ENCODE measurements around the gene LEO1. TPM values are rescaled to one million over a fixed set of nuclear protein-coding genes. Genes with fewer than 3 reads are reported as not detected.

The LEO1 gene
- total RNA-seq, 1 experiment from 2014 or later: 28.4 TPM

GRCh38 chr15:52019394-52020220 lies 48.0 kb upstream of the LEO1 start:
- peak overlapping the region; percentile 87 for H3K4me3 Mint-ChIP-seq
- peak overlapping the region; percentile 73 for H3K27ac Mint-ChIP-seq
- TF ChIP-seq ZMAT4 (CRISPR knock-in tag; IDR thresholded peaks at IDR 0.05): no peak
- TF ChIP-seq MYBL2 (CRISPR knock-in tag; IDR thresholded peaks at IDR 0.05): no peak
- no peak for TF ChIP-seq NFE2L1 (CRISPR knock-in tag; IDR thresholded peaks at IDR 0.05)
- TF ChIP-seq NR2C2 (CRISPR knock-in tag; IDR thresholded peaks at IDR 0.05): no peak
- 0 out of 2 replicates have a peak, but pooled peaks have one; percentile 41 for TF ChIP-seq KAT7 (CRISPR knock-in tag; IDR thresholded peaks at IDR 0.05; ENCODE audit: borderline replicate concordance)
- no peak for TF ChIP-seq JUN (CRISPR knock-in tag; IDR thresholded peaks at IDR 0.05)
- TF ChIP-seq, protein P1, sequence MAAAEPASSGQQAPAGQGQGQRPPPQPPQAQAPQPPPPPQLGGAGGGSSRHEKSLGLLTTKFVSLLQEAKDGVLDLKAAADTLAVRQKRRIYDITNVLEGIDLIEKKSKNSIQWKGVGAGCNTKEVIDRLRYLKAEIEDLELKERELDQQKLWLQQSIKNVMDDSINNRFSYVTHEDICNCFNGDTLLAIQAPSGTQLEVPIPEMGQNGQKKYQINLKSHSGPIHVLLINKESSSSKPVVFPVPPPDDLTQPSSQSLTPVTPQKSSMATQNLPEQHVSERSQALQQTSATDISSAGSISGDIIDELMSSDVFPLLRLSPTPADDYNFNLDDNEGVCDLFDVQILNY (CRISPR knock-in tag; IDR thresholded peaks at IDR 0.05): peak; percentile 36; the same call in 1 of the 2 replicates
- TF ChIP-seq ZNF263 (CRISPR knock-in tag; IDR thresholded peaks at IDR 0.05; ENCODE audit: low read depth): no peak
- TF ChIP-seq PRRX2 (CRISPR knock-in tag; IDR thresholded peaks at IDR 0.05): no peak
- no peak for TF ChIP-seq USF1 (CRISPR knock-in tag; IDR thresholded peaks at IDR 0.05)
- TF ChIP-seq ZNF671 (CRISPR knock-in tag; IDR thresholded peaks at IDR 0.05): no peak
- no peak for TF ChIP-seq NR1H2 (CRISPR knock-in tag; IDR thresholded peaks at IDR 0.05)
- TF ChIP-seq CREM (CRISPR knock-in tag; IDR thresholded peaks at IDR 0.05): no peak
- TF ChIP-seq ESRRA (CRISPR knock-in tag; IDR thresholded peaks at IDR 0.05; ENCODE audit: borderline replicate concordance): no peak
- no peak for TF ChIP-seq FOXP1 (CRISPR knock-in tag; IDR thresholded peaks at IDR 0.05; ENCODE audit: borderline replicate concordance)
- TF ChIP-seq ATF2 (CRISPR knock-in tag; IDR thresholded peaks at IDR 0.05; ENCODE audit: borderline replicate concordance, low read depth): no peak
- TF ChIP-seq ZNF317 (CRISPR knock-in tag; IDR thresholded peaks at IDR 0.05; ENCODE audit: borderline replicate concordance, low read depth): no peak
- TF ChIP-seq ATF1 (CRISPR knock-in tag; IDR thresholded peaks at IDR 0.05): no peak
- no peak for TF ChIP-seq SMAD4 (CRISPR knock-in tag; IDR thresholded peaks at IDR 0.05)
- TF ChIP-seq, protein P2, sequence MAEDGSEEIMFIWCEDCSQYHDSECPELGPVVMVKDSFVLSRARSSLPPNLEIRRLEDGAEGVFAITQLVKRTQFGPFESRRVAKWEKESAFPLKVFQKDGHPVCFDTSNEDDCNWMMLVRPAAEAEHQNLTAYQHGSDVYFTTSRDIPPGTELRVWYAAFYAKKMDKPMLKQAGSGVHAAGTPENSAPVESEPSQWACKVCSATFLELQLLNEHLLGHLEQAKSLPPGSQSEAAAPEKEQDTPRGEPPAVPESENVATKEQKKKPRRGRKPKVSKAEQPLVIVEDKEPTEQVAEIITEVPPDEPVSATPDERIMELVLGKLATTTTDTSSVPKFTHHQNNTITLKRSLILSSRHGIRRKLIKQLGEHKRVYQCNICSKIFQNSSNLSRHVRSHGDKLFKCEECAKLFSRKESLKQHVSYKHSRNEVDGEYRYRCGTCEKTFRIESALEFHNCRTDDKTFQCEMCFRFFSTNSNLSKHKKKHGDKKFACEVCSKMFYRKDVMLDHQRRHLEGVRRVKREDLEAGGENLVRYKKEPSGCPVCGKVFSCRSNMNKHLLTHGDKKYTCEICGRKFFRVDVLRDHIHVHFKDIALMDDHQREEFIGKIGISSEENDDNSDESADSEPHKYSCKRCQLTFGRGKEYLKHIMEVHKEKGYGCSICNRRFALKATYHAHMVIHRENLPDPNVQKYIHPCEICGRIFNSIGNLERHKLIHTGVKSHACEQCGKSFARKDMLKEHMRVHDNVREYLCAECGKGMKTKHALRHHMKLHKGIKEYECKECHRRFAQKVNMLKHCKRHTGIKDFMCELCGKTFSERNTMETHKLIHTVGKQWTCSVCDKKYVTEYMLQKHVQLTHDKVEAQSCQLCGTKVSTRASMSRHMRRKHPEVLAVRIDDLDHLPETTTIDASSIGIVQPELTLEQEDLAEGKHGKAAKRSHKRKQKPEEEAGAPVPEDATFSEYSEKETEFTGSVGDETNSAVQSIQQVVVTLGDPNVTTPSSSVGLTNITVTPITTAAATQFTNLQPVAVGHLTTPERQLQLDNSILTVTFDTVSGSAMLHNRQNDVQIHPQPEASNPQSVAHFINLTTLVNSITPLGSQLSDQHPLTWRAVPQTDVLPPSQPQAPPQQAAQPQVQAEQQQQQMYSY (CRISPR knock-in tag; IDR thresholded peaks at IDR 0.05): peak; percentile 46; the same call in 1 of the 2 replicates
- no peak for TF ChIP-seq ZBTB21 (CRISPR knock-in tag; IDR thresholded peaks at IDR 0.05; ENCODE audit: borderline replicate concordance)
- TF ChIP-seq STAT6 (CRISPR knock-in tag; conservative IDR thresholded peaks at IDR 0.05; ENCODE audit: low read depth): no peak
- TF ChIP-seq, protein P3, sequence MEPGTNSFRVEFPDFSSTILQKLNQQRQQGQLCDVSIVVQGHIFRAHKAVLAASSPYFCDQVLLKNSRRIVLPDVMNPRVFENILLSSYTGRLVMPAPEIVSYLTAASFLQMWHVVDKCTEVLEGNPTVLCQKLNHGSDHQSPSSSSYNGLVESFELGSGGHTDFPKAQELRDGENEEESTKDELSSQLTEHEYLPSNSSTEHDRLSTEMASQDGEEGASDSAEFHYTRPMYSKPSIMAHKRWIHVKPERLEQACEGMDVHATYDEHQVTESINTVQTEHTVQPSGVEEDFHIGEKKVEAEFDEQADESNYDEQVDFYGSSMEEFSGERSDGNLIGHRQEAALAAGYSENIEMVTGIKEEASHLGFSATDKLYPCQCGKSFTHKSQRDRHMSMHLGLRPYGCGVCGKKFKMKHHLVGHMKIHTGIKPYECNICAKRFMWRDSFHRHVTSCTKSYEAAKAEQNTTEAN (CRISPR knock-in tag; IDR thresholded peaks at IDR 0.05): no peak
- no peak for TF ChIP-seq NR3C1 (CRISPR knock-in tag; conservative IDR thresholded peaks at IDR 0.05; ENCODE audit: low read depth)
- TF ChIP-seq, protein P4, sequence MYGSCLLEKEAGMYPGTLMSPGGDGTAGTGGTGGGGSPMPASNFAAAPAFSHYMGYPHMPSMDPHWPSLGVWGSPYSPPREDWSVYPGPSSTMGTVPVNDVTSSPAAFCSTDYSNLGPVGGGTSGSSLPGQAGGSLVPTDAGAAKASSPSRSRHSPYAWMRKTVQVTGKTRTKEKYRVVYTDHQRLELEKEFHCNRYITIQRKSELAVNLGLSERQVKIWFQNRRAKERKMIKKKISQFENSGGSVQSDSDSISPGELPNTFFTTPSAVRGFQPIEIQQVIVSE (CRISPR knock-in tag; IDR thresholded peaks at IDR 0.05; ENCODE audit: borderline replicate concordance): no peak
- no peaks in the 10 kb centered on the region for H3K36me3 Mint-ChIP-seq
- CTCF ChIA-PET: interaction anchor here (0.6 to 2.0 kb wide), 4 partner anchors 59 to 1518 kb away, joined by 3 to 8 read pairs (median 4); partner anchors contain the start of gene BCL2L10
- H3K27me3 Mint-ChIP-seq (ENCODE audit: low read depth): peaks cover 9% of the 10 kb centered on the region
- H3K4me1 Mint-ChIP-seq: peaks cover 52% of the 10 kb centered on the region
- peak; percentile 53 for ATAC-seq
- POLR2A ChIA-PET: interaction anchor here (0.6 kb wide), 1 partner anchor 282 kb away, joined by 3 read pairs; the partner anchor contains the start of gene LYSMD2
- no peaks in the 10 kb centered on the region for H3K9me3 Mint-ChIP-seq
- peak; percentile 60 for DNase-seq (ENCODE audit: low spot score)

Data from WTC11 (cell line).